ENCODE data around the gene ALPL. TPM values are rescaled to one million over a fixed set of nuclear protein-coding genes. Genes with fewer than 3 reads are reported as not detected.
"Not testable (repeated sequence)": the region's sequence is repeated elsewhere in the genome, so short reads cannot be mapped to it uniquely, and the experiment has no call there.

Gene ALPL
- total RNA-seq, 1 donor from 2014 or later: 123 TPM

- Histone ChIP-seq H3K9me3 (no peaks in the 10 kb centered on the region), H3K36me3 (peaks cover 3% of the 10 kb centered on the region), H3K27ac (no peak overlapping the region), H3K27me3 (ENCODE audit: low read depth) (no peaks in the 10 kb centered on the region), H3K4me1 (no peaks in the 10 kb centered on the region), H3K4me3 (no peak overlapping the region)
- DNase-seq (no peak), ATAC-seq (no peak)
- intact Hi-C loops (cut with DNase I): no loop called here
- no peak for TF ChIP-seq CTCF (IDR thresholded peaks at IDR 0.05)
Measured at GRCh38 chr1:21564521-21565095, 55.4 kb downstream of the ALPL start.

GRCh38 chr1:21565285-21565684 lies 56.1 kb downstream of the ALPL start:
- no peaks in the 10 kb centered on the region for H3K27me3 ChIP-seq (ENCODE audit: low read depth)
- ATAC-seq: no peak
- TF ChIP-seq CTCF (IDR thresholded peaks at IDR 0.05): no peak
- peaks cover 3% of the 10 kb centered on the region for H3K36me3 ChIP-seq
- no peak overlapping the region for H3K4me3 ChIP-seq
- H3K4me1 ChIP-seq: no peaks in the 10 kb centered on the region
- intact Hi-C loops (cut with DNase I): no loop called here
- no peak for DNase-seq
- H3K9me3 ChIP-seq: no peaks in the 10 kb centered on the region
- no peak overlapping the region for H3K27ac ChIP-seq

GRCh38 chr1:21566361-21566760 lies 57.1 kb downstream of the ALPL start:
- not testable (repeated sequence) for ATAC-seq; H3K27me3 ChIP-seq (ENCODE audit: low read depth); H3K36me3 ChIP-seq

GRCh38 chr1:21567241-21568005 lies 58.2 kb downstream of the ALPL start:
- no peak for TF ChIP-seq CTCF (IDR thresholded peaks at IDR 0.05)
- Histone ChIP-seq H3K9me3 (no peaks in the 10 kb centered on the region), H3K27me3 (ENCODE audit: low read depth) (no peaks in the 10 kb centered on the region), H3K36me3 (peaks cover 3% of the 10 kb centered on the region), H3K27ac (no peak overlapping the region), H3K4me3 (no peak overlapping the region), H3K4me1 (no peaks in the 10 kb centered on the region)
- DNase-seq (no peak), ATAC-seq (no peak)
- intact Hi-C loops (cut with DNase I): no loop called here

More at GRCh38 chr1:21566361-21566760, 57.1 kb downstream of the ALPL start:
- DNase-seq; intact Hi-C loops (cut with DNase I); H3K9me3 ChIP-seq; H3K4me1 ChIP-seq; H3K4me3 ChIP-seq; H3K27ac ChIP-seq: not testable (repeated sequence)

GRCh38 chr1:21568006-21568746 lies 59.0 kb downstream of the ALPL start:
- no peak for TF ChIP-seq CTCF (IDR thresholded peaks at IDR 0.05)
- intact Hi-C loops (cut with DNase I): no loop called here
- ATAC-seq (no peak), DNase-seq (no peak)
- no peak overlapping the region for H3K4me3 ChIP-seq
- no peak overlapping the region for H3K27ac ChIP-seq
- H3K9me3 ChIP-seq: no peaks in the 10 kb centered on the region
- no peaks in the 10 kb centered on the region for H3K27me3 ChIP-seq (ENCODE audit: low read depth)
- H3K36me3 ChIP-seq: peaks cover 3% of the 10 kb centered on the region
- no peaks in the 10 kb centered on the region for H3K4me1 ChIP-seq

Data from lower lobe of right lung (tissue), 2 donors.